Vagina (tissue), 2 donors: ENCODE data around the gene SLC10A6. TPM values are rescaled to one million over a fixed set of nuclear protein-coding genes. Genes with fewer than 3 reads are reported as not detected.

Source experiments
- DNase-seq, 2 donors: peaks; one replicate each; pipeline ENCODE4 v3.0.0-alpha.2; 2017; ENCODE audit errors: extremely low spot score in 2 of 2
- H3K27ac ChIP-seq: fragments of 200-600 bp; sonication (generic); one replicate; pipeline ENCODE4 v1.5.1; 2019
- H3K27me3 ChIP-seq: fragments of 200-600 bp; sonication (generic); one replicate; pipeline ENCODE4 v1.5.1; 2019
- H3K36me3 ChIP-seq, 2 donors: fragments of 200-600 bp; sonication (generic); one replicate each; pipeline ENCODE4 v1.5.1; 2017 to 2019
- H3K4me1 ChIP-seq: fragments of 200-600 bp; sonication (generic); one replicate; pipeline ENCODE4 v1.5.1; 2019
- H3K4me3 ChIP-seq, 2 donors: fragments of 200-600 bp; sonication (generic); 1 replicate in 1 of 2; 2 replicates in 1 of 2; pipeline ENCODE4 v1.5.1; 2016 to 2019
- H3K9me3 ChIP-seq: fragments of 200-600 bp; sonication (generic); one replicate; pipeline ENCODE4 v1.5.1; 2019
- CTCF ChIP-seq, 3 experiments: fragments of 450-650 bp in 2 of 3; fragments of 200-600 bp in 1 of 3; sonication (generic) in 1 of 3; IDR thresholded peaks; one replicate each; pipeline ENCODE4 v1.5.1; 2017 to 2019; ENCODE audit warnings: antibody characterized with exemption in 3 of 3, mild to moderate bottlenecking in 2 of 3, moderate library complexity in 2 of 3
- POLR2A ChIP-seq, 2 donors: fragments of 450-650 bp; IDR thresholded peaks; one replicate each; pipeline ENCODE4 v1.6.1; 2017; ENCODE audit warnings: antibody characterized with exemption in 2 of 2, mild to moderate bottlenecking in 2 of 2, moderate library complexity in 2 of 2
- POLR2AphosphoS5 ChIP-seq, 2 donors: sonication (generic); formaldehyde crosslinking; IDR thresholded peaks; one replicate each; pipeline ENCODE4 v1.9.0; 2017; ENCODE audit warnings: antibody characterized with exemption in 2 of 2, mild to moderate bottlenecking in 2 of 2, low read depth in 1 of 2; ENCODE audit not compliant: insufficient read depth in 1 of 2
- intact Hi-C: fragments of 100-400 bp; cut with DNase I; formaldehyde crosslinking; loops from one replicate; pipeline ENCODE4 v1.15.1; 2023
- total RNA-seq: library from RNA; depleted of rRNA; stranded (reverse); fragments of >200 nt; gene quantifications from one replicate; pipeline ENCODE4 v1.2.3, GENCODE V29; 2016

SLC10A6 gene
- total RNA-seq, 1 donor from 2014 or later = 28.2 TPM

GRCh38 chr4:86856896-86857295 lies 7.7 kb upstream of the SLC10A6 start:
- no peaks in the 10 kb centered on the region for H3K27me3 ChIP-seq
- no peak for DNase-seq
- H3K27ac ChIP-seq = no peak overlapping the region
- H3K9me3 ChIP-seq = no peaks in the 10 kb centered on the region
- H3K36me3 ChIP-seq = no peaks in the 10 kb centered on the region
- TF ChIP-seq POLR2A (IDR thresholded peaks at IDR 0.05) (no peak), POLR2AphosphoS5 (IDR thresholded peaks at IDR 0.05; ENCODE audit: insufficient read depth in 1 of 2, low read depth in 1 of 2) (no peak)
- intact Hi-C loops = no loop called here
- H3K4me3 ChIP-seq = no peak overlapping the region
- H3K4me1 ChIP-seq = peaks cover 22% of the 10 kb centered on the region

- DNase-seq = no peak
- intact Hi-C loops = no loop called here
- Histone ChIP-seq H3K9me3 (no peaks in the 10 kb centered on the region), H3K36me3 (no peaks in the 10 kb centered on the region), H3K4me1 (peaks cover 22% of the 10 kb centered on the region), H3K4me3 (no peak overlapping the region), H3K27ac (peak overlapping the region; percentile 22), H3K27me3 (no peaks in the 10 kb centered on the region)
- TF ChIP-seq CTCF (IDR thresholded peaks at IDR 0.05) (no peak), POLR2A (IDR thresholded peaks at IDR 0.05) (no peak), POLR2AphosphoS5 (IDR thresholded peaks at IDR 0.05; ENCODE audit: insufficient read depth in 1 of 2, low read depth in 1 of 2) (peak in 1 of 2 donors; percentile 66)
These were observed 6.4 kb upstream of the SLC10A6 start for GRCh38 chr4:86855572-86855971.

GRCh38 chr4:86853209-86853608 lies 4.0 kb upstream of the SLC10A6 start:
- H3K27me3 ChIP-seq = no peaks in the 10 kb centered on the region
- intact Hi-C loops = no loop called here
- no peak overlapping the region for H3K4me3 ChIP-seq
- H3K4me1 ChIP-seq = peaks cover 26% of the 10 kb centered on the region
- no peaks in the 10 kb centered on the region for H3K36me3 ChIP-seq
- no peak for TF ChIP-seq POLR2A (IDR thresholded peaks at IDR 0.05)
- no peak for TF ChIP-seq POLR2AphosphoS5 (IDR thresholded peaks at IDR 0.05; ENCODE audit: insufficient read depth in 1 of 2, low read depth in 1 of 2)
- TF ChIP-seq CTCF (IDR thresholded peaks at IDR 0.05) = no peak
- no peak for DNase-seq
- H3K27ac ChIP-seq = no peak overlapping the region
- H3K9me3 ChIP-seq = no peaks in the 10 kb centered on the region

- H3K4me3 ChIP-seq = peak overlapping the region; percentile 31 to 32
- TF ChIP-seq CTCF (IDR thresholded peaks at IDR 0.05) (no peak), POLR2AphosphoS5 (IDR thresholded peaks at IDR 0.05; ENCODE audit: insufficient read depth in 1 of 2, low read depth in 1 of 2) (no peak), POLR2A (IDR thresholded peaks at IDR 0.05) (no peak)
These were observed 1.0 kb downstream of the SLC10A6 start for GRCh38 chr4:86848136-86848535.

GRCh38 chr4:86847571-86847970 lies 1.6 kb downstream of the SLC10A6 start:
- Histone ChIP-seq H3K36me3 (no peaks in the 10 kb centered on the region), H3K27ac (peak overlapping the region; percentile 72), H3K4me3 (peak overlapping the region in 1 of 2 donors; percentile 32), H3K27me3 (no peaks in the 10 kb centered on the region), H3K4me1 (peaks cover 41% of the 10 kb centered on the region), H3K9me3 (no peaks in the 10 kb centered on the region)
- TF ChIP-seq CTCF (IDR thresholded peaks at IDR 0.05) (no peak), POLR2AphosphoS5 (IDR thresholded peaks at IDR 0.05; ENCODE audit: insufficient read depth in 1 of 2, low read depth in 1 of 2) (no peak), POLR2A (IDR thresholded peaks at IDR 0.05) (no peak)
- no peak for DNase-seq
- intact Hi-C loops = no loop called here

More at GRCh38 chr4:86848136-86848535, 1.0 kb downstream of the SLC10A6 start:
- Histone ChIP-seq H3K27me3 (no peaks in the 10 kb centered on the region), H3K36me3 (no peaks in the 10 kb centered on the region), H3K9me3 (no peaks in the 10 kb centered on the region), H3K4me1 (peaks cover 41% of the 10 kb centered on the region), H3K27ac (peak overlapping the region; percentile 72)
- intact Hi-C loops = no loop called here
- no peak for DNase-seq
